ENCODE results near the gene GALK1. TPM values are rescaled to one million over a fixed set of nuclear protein-coding genes. Genes with fewer than 3 reads are reported as not detected.

The GALK1 gene
- total RNA-seq, 4 donors from 2014 or later = 15.9 to 51.5 (median 28.5) TPM

DNA sequence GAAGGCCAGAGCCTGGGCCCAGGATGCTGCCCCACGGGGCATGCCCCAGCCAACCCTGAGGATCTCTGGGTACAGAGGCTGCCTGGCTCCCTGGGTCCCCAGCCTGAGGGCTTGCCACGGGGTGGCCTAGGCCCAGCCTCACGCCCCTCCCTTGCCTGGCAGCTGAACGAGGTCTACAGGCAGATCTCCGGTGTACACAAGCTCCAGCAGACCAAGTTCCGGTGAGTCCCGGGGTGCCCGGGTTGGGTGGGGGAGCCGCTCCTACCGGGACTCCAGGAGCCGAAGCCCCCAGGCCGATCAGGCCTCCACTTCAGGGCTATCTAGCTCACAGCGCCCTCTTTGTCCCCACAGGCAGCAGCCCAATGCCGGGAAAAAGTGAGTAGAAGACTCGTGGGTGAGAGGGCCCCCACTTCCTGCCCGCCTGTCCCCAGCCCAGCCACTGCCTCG, 24.3 kb downstream of the GALK1 start:
- TF ChIP-seq, protein P1, sequence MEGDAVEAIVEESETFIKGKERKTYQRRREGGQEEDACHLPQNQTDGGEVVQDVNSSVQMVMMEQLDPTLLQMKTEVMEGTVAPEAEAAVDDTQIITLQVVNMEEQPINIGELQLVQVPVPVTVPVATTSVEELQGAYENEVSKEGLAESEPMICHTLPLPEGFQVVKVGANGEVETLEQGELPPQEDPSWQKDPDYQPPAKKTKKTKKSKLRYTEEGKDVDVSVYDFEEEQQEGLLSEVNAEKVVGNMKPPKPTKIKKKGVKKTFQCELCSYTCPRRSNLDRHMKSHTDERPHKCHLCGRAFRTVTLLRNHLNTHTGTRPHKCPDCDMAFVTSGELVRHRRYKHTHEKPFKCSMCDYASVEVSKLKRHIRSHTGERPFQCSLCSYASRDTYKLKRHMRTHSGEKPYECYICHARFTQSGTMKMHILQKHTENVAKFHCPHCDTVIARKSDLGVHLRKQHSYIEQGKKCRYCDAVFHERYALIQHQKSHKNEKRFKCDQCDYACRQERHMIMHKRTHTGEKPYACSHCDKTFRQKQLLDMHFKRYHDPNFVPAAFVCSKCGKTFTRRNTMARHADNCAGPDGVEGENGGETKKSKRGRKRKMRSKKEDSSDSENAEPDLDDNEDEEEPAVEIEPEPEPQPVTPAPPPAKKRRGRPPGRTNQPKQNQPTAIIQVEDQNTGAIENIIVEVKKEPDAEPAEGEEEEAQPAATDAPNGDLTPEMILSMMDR (IDR thresholded peaks at IDR 0.05) = no peak
- ATAC-seq (ENCODE audit: low FRiP score) (no peak), DNase-seq (ENCODE audit: low spot score) (no peak)

DNA sequence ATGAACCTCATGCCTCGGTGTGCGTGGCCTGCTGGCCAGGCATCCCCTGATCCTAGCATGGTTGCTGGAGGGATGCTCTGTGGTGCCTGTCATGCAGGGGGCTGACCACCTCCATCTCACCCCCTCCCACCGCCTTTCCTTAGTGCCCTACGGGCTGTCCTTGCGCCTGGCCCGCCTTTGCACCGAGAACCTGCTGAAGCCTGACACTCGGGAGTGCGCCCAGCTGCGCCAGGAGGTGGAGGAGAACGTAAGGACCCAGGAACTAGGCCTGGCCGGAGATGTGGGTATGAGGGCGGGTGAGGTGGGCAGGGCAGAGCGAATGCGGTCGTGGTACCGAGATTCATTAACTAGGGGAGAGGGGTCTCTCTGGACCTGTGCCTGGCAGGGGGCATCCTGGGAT, 24.8 kb downstream of the GALK1 start:
- no peak for DNase-seq (ENCODE audit: low spot score)
- TF ChIP-seq, protein P1 (IDR thresholded peaks at IDR 0.05) = no peak
- ATAC-seq (ENCODE audit: low FRiP score) = no peak

DNA sequence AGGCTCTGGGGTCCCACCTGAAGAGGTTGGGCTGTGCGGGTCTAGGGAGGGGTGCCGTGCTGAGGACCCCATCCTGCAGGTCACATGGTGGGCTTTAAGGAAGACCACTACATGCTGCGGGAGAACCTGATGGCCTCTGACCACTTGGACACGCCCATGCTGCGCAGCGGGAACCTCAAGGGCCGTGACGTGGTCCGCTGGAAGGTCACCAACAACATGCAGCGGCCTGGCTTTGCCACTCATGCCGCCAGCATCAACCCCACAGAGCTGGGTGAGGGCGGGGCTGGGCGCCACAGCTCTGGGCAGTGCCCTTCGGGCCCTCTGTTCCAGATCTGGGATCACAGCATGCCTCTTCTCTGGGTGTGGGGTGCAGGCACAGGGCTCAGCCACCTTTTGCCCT, 25.2 kb downstream of the GALK1 start:
- DNase-seq (ENCODE audit: low spot score) = no peak
- ATAC-seq (ENCODE audit: low FRiP score) = no peak
- TF ChIP-seq, protein P1 (IDR thresholded peaks at IDR 0.05) = no peak

DNA sequence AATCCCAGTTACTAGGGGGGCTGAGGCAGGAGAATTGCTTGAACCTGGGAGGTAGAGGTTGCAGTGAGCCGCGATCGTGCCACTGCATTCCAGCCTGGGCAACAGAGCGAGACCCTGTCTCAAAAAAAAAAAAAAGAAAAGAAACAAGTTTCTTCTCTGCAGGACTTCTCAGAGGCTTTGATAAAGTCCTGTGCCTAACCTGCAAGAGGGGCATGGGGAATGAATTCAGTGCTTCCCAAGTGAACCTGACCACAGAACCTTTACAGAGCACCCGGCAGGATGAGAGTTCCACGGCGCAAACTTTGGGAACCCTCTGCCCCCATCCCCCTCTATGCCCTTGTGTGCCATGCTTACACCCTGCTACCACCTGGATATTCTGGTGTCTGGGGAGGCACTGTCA, 25.8 kb downstream of the GALK1 start:
- no peak for ATAC-seq (ENCODE audit: low FRiP score)
- DNase-seq (ENCODE audit: low spot score) = no peak
- TF ChIP-seq, protein P1 (IDR thresholded peaks at IDR 0.05) = no peak

DNA sequence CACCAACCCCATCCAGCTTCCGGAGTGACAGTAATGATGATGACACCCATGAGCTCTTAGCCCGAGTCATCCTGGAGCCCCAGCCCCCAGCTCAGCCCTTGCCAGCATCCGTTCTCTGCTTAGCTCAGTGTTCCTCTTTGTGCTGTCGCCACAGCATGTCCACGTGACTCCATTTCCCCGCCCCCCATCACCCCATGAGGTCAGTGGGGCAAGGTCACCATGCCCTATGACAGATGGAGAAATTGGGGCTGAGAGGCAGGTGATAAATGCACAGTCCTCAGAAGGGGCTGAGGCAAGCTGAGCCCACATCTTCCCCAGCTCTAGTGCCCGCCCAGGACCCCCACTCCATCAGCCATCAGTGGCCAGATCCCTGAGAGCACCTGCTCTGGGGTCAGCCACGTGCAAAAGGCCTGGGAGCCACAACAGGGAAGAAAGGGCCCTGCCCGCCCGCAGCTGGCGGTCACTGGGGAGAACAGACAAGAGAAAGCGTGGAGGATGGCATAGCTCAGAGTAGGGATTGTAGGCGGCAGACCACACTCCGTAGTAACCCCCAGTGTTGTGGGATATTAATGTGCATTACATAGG, 26.7 kb downstream of the GALK1 start:
- ATAC-seq (ENCODE audit: low FRiP score) (no peak), DNase-seq (ENCODE audit: low spot score) (no peak)
- TF ChIP-seq, protein P1 (IDR thresholded peaks at IDR 0.05) = no peak

DNA sequence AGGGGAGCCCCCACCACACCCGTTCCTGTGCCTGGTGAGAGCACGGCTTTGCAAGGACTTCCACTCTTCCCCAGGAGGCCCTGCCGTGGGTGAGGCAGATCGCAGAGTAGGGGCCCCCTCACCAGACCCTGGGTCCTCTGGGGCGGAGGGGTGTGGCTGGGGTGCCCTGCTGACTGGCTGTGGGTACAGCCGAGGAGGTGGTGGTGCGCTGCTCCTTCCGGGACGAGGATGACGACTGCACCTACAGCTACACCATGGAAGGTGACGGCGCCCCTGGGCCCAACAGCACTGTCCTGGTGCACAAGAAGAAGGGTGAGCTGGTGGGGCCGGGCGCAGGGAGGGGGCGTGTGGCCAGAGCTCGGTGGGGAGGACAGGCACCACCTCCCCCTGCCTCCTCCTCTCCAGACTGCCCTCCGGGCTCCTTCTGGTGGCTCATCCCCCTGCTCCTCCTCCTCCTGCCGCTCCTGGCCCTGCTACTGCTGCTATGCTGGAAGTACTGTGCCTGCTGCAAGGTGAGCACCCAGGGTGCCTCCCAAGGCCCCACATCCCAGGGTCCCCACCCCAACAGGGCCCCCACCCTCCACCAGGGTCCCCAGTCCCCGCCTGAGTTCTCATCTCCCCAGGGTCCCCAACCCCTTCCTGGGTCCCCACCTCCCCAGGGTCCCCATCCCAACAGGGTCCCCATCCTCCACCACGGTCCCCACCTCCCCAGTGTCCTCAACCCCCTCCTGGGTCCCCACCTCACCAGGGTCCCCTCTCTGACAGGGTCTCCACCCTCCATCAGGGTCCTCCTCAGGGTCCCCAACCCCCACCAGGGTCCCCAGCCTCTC, 27.6 kb downstream of the GALK1 start:
- ATAC-seq (ENCODE audit: low FRiP score) (no peak), DNase-seq (ENCODE audit: low spot score) (no peak)
- TF ChIP-seq, protein P1 (IDR thresholded peaks at IDR 0.05) = no peak
